ENCODE results near the gene CREBL2. TPM values are rescaled to one million over a fixed set of nuclear protein-coding genes. Genes with fewer than 3 reads are reported as not detected.

Gene CREBL2
- total and polyA plus RNA-seq, 2 of the 13 experiments (the other 11 are each of a cell fraction or from before 2014, with no cell fraction given): 6.9 to 8.4 TPM

DNA sequence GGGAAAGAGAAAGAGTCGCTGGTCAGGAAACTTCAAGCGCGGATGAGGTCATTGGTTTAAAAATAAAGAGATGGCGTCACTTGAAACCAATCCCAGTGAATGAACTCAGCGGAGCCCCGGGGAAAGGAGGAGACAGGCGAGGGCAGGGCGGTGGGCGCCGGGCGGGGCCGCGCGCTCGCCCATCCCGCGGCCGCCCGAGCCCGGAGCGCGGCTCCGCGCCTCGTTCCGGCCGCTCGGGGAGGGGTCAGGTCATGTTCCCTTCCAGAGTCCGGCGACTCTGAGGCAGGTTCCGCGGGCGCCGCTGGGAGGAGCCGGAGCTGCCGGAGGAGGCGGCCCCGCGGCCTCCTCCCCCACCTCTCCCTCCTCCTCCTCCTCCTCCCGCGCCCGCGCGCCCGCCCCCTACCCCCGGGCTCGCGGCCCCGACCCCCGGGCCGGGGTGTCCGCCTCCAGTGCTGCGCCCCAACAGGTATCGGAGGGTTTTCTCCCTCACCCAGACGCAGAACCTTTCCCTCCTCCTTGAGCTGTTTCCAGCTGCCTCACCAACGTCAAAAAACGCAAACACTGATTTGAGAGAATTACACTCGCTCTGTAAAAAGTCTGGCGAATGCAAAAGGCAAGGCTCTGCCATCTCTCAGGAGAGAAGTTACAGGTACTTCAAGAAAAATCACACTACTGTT lies 49.0 kb upstream of the CREBL2 start, which contains the start of gene DUSP16 (continued):
- TF ChIP-seq, protein P1, sequence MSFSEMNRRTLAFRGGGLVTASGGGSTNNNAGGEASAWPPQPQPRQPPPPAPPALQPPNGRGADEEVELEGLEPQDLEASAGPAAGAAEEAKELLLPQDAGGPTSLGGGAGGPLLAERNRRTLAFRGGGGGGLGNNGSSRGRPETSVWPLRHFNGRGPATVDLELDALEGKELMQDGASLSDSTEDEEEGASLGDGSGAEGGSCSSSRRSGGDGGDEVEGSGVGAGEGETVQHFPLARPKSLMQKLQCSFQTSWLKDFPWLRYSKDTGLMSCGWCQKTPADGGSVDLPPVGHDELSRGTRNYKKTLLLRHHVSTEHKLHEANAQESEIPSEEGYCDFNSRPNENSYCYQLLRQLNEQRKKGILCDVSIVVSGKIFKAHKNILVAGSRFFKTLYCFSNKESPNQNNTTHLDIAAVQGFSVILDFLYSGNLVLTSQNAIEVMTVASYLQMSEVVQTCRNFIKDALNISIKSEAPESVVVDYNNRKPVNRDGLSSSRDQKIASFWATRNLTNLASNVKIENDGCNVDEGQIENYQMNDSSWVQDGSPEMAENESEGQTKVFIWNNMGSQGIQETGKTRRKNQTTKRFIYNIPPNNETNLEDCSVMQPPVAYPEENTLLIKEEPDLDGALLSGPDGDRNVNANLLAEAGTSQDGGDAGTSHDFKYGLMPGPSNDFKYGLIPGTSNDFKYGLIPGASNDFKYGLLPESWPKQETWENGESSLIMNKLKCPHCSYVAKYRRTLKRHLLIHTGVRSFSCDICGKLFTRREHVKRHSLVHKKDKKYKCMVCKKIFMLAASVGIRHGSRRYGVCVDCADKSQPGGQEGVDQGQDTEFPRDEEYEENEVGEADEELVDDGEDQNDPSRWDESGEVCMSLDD (CRISPR knock-in tag; IDR thresholded peaks at IDR 0.05; ENCODE audit: borderline replicate concordance): no peak
- no peak for TF ChIP-seq REPIN1 (CRISPR knock-in tag; IDR thresholded peaks at IDR 0.05; ENCODE audit: borderline replicate concordance, low read depth)
- TF ChIP-seq ZNF224 (CRISPR knock-in tag; IDR thresholded peaks at IDR 0.05): no peak
- TF ChIP-seq KMT2B (CRISPR knock-in tag; IDR thresholded peaks at IDR 0.05): peak; percentile 47; the same call in 1 of the 2 replicates
- TF ChIP-seq ZNF569 (CRISPR knock-in tag; IDR thresholded peaks at IDR 0.05; ENCODE audit: borderline replicate concordance): no peak
- no peak for TF ChIP-seq GFI1 (CRISPR knock-in tag; IDR thresholded peaks at IDR 0.05; ENCODE audit: borderline replicate concordance)
- no peak for TF ChIP-seq ZNF788 (CRISPR knock-in tag; IDR thresholded peaks at IDR 0.05; ENCODE audit: borderline replicate concordance)
- no peak for TF ChIP-seq ZFP1 (CRISPR knock-in tag; IDR thresholded peaks at IDR 0.05)
- no peak for TF ChIP-seq CEBPB (IDR thresholded peaks at IDR 0.05; ENCODE audit: borderline replicate concordance, low read depth, low read length)
- no peak; the same call in 1 of the 2 replicates for TF ChIP-seq NR2F6 (IDR thresholded peaks at IDR 0.05)
- peak; percentile 59; the same call in 1 of the 2 replicates for TF ChIP-seq NR2F6 (CRISPR knock-in tag; IDR thresholded peaks at IDR 0.05)
- TF ChIP-seq ZNF83 (CRISPR knock-in tag; IDR thresholded peaks at IDR 0.05; ENCODE audit: borderline replicate concordance): no peak
- no peak for TF ChIP-seq PAX8 (CRISPR knock-in tag; IDR thresholded peaks at IDR 0.05; ENCODE audit: borderline replicate concordance)
- TF ChIP-seq, protein P2, sequence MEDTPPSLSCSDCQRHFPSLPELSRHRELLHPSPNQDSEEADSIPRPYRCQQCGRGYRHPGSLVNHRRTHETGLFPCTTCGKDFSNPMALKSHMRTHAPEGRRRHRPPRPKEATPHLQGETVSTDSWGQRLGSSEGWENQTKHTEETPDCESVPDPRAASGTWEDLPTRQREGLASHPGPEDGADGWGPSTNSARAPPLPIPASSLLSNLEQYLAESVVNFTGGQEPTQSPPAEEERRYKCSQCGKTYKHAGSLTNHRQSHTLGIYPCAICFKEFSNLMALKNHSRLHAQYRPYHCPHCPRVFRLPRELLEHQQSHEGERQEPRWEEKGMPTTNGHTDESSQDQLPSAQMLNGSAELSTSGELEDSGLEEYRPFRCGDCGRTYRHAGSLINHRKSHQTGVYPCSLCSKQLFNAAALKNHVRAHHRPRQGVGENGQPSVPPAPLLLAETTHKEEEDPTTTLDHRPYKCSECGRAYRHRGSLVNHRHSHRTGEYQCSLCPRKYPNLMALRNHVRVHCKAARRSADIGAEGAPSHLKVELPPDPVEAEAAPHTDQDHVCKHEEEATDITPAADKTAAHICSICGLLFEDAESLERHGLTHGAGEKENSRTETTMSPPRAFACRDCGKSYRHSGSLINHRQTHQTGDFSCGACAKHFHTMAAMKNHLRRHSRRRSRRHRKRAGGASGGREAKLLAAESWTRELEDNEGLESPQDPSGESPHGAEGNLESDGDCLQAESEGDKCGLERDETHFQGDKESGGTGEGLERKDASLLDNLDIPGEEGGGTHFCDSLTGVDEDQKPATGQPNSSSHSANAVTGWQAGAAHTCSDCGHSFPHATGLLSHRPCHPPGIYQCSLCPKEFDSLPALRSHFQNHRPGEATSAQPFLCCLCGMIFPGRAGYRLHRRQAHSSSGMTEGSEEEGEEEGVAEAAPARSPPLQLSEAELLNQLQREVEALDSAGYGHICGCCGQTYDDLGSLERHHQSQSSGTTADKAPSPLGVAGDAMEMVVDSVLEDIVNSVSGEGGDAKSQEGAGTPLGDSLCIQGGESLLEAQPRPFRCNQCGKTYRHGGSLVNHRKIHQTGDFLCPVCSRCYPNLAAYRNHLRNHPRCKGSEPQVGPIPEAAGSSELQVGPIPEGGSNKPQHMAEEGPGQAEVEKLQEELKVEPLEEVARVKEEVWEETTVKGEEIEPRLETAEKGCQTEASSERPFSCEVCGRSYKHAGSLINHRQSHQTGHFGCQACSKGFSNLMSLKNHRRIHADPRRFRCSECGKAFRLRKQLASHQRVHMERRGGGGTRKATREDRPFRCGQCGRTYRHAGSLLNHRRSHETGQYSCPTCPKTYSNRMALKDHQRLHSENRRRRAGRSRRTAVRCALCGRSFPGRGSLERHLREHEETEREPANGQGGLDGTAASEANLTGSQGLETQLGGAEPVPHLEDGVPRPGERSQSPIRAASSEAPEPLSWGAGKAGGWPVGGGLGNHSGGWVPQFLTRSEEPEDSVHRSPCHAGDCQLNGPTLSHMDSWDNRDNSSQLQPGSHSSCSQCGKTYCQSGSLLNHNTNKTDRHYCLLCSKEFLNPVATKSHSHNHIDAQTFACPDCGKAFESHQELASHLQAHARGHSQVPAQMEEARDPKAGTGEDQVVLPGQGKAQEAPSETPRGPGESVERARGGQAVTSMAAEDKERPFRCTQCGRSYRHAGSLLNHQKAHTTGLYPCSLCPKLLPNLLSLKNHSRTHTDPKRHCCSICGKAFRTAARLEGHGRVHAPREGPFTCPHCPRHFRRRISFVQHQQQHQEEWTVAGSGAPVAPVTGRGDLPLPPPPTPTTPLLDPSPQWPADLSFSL (CRISPR knock-in tag; IDR thresholded peaks at IDR 0.05): no peak
- TF ChIP-seq ZNF841 (CRISPR knock-in tag; IDR thresholded peaks at IDR 0.05; ENCODE audit: borderline replicate concordance): no peak
- TF ChIP-seq, protein P3, sequence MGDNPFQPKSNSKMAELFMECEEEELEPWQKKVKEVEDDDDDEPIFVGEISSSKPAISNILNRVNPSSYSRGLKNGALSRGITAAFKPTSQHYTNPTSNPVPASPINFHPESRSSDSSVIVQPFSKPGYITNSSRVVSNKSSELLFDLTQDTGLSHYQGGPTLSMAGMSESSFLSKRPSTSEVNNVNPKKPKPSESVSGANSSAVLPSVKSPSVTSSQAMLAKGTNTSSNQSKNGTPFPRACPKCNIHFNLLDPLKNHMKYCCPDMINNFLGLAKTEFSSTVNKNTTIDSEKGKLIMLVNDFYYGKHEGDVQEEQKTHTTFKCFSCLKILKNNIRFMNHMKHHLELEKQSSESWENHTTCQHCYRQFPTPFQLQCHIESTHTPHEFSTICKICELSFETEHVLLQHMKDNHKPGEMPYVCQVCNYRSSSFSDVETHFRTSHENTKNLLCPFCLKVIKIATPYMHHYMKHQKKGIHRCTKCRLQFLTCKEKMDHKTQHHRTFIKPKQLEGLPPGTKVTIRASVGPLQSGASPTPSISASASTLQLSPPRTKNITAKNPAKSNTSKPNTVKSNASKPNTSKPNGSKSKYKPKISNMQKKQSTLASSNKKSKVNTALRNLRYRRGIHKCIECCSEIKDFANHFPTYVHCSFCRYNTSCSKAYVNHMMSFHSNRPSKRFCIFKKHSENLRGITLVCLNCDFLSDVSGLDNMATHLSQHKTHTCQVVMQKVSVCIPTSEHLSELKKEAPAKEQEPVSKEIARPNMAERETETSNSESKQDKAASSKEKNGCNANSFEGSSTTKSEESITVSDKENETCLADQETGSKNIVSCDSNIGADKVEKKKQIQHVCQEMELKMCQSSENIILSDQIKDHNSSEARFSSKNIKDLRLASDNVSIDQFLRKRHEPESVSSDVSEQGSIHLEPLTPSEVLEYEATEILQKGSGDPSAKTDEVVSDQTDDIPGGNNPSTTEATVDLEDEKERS (CRISPR knock-in tag; IDR thresholded peaks at IDR 0.05): no peak
- TF ChIP-seq ZBTB7A (CRISPR knock-in tag; IDR thresholded peaks at IDR 0.05): no peak
- TF ChIP-seq CREB1 (IDR thresholded peaks at IDR 0.05): no peak
- TF ChIP-seq CREB1 (CRISPR knock-in tag; IDR thresholded peaks at IDR 0.05): no peak

All from HepG2 (cell line).